ENCODE measurements around the gene DENND1A. TPM values are rescaled to one million over a fixed set of nuclear protein-coding genes. Genes with fewer than 3 reads are reported as not detected.
"Not testable (repeated sequence)": the region's sequence is repeated elsewhere in the genome, so short reads cannot be mapped to it uniquely, and the experiment has no call there.

Gene DENND1A
- total RNA-seq, 4 donors from 2014 or later = 37.1 to 55.3 (median 50.0) TPM

GRCh38 chr9:123335986-123336329 is 594.0 kb downstream of the DENND1A start:
- H3K27ac ChIP-seq = peak overlapping the region in 1 of 4 donors; percentile 38
- H3K4me3 ChIP-seq = no peak overlapping the region
- H3K27me3 ChIP-seq = no peaks in the 10 kb centered on the region
- no peaks in the 10 kb centered on the region for H3K36me3 ChIP-seq
- no peak for TF ChIP-seq POLR2A (IDR thresholded peaks at IDR 0.05)
- TF ChIP-seq, protein P1, sequence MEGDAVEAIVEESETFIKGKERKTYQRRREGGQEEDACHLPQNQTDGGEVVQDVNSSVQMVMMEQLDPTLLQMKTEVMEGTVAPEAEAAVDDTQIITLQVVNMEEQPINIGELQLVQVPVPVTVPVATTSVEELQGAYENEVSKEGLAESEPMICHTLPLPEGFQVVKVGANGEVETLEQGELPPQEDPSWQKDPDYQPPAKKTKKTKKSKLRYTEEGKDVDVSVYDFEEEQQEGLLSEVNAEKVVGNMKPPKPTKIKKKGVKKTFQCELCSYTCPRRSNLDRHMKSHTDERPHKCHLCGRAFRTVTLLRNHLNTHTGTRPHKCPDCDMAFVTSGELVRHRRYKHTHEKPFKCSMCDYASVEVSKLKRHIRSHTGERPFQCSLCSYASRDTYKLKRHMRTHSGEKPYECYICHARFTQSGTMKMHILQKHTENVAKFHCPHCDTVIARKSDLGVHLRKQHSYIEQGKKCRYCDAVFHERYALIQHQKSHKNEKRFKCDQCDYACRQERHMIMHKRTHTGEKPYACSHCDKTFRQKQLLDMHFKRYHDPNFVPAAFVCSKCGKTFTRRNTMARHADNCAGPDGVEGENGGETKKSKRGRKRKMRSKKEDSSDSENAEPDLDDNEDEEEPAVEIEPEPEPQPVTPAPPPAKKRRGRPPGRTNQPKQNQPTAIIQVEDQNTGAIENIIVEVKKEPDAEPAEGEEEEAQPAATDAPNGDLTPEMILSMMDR (IDR thresholded peaks at IDR 0.05) = no peak
- no peaks in the 10 kb centered on the region for H3K9me3 ChIP-seq
- DNase-seq = no peak
- H3K4me1 ChIP-seq = peaks cover 0 to 27% (median 12%) of the 10 kb centered on the region in 4 donors

DNA sequence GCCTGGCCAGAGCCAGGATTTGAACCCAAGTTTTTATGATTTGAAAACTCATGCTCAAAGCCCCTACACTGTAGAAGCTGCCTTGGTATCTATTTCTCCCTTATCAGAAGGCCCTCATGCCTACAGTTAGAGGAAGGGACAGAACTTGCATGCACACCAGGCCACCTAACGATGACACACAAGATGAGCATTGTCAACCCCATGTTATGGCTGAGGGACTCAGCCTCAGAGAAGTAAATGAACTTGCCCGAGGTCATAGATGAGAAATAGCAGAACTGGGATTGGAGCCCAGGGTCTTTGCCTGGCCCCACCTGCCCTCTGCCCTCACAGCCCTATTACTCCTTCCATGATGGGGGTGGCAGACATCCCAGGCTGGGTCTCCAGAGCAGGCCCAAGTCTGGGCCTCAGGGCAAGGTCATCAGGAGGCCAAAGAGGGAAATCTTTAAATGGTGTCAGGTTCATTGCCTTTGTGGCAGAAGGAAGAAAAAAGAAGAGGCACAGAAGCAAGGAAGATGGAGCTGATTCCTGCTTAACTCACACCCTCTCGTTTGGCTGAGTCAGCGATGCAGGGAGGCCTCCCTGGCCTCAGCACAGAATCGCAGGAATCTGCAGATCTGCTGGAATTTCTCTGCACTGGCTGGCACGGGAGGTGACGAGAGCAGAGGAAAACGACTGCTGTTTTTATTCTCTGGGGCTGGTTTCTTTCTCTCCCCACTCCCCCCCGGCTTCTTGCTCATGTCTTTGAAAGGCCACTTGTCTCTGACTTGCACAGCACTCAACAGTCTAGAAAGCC is 594.5 kb downstream of the DENND1A start:
- Histone ChIP-seq H3K4me3 (no peak overlapping the region), H3K9me3 (no peaks in the 10 kb centered on the region), H3K27ac (peak overlapping the region in 1 of 4 donors; percentile 20), H3K4me1 (peaks cover 0 to 21% (median 8%) of the 10 kb centered on the region in 4 donors), H3K36me3 (no peaks in the 10 kb centered on the region), H3K27me3 (no peaks in the 10 kb centered on the region)
- TF ChIP-seq POLR2A (IDR thresholded peaks at IDR 0.05) = no peak
- TF ChIP-seq, protein P1 (IDR thresholded peaks at IDR 0.05) = no peak
- no peak for DNase-seq

GRCh38 chr9:123334639-123335038 is 595.3 kb downstream of the DENND1A start:
- Histone ChIP-seq H3K4me3 (no peak overlapping the region), H3K36me3 (no peaks in the 10 kb centered on the region), H3K4me1 (peaks cover 0 to 14% (median under 1%) of the 10 kb centered on the region in 4 donors), H3K27me3 (no peaks in the 10 kb centered on the region), H3K27ac (no peak overlapping the region), H3K9me3 (no peaks in the 10 kb centered on the region)
- DNase-seq = no peak
- TF ChIP-seq, protein P1 (IDR thresholded peaks at IDR 0.05) = no peak
- TF ChIP-seq POLR2A (IDR thresholded peaks at IDR 0.05) = no peak

DNA sequence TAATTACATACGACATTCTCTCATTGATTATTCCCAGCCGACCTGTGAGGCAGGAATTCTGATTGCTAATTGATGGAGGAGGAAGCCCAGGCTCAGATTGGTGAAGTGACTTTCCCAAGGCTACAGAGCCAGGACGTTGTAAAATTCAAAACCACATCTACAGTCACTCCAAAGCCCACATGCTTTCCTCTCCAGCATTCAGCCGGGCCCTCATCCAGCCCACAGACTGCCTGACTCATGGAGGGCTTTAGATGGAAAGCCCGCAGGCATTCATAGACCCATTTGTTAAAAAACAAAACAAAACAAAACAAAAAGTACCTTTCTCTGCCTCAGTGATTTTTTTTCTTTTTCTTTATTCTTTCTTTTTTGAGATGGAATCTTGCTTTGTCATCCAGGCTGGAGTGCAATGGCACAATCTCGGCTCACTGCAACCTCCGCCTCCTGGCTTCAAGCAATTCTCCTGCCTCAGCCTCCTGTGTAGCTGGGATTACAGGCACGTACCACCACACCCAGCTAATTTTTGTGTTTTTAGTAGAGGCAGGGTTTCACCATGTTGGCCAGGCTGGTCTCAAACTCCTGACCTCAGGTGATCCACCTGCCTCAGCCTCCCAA is 596.8 kb downstream of the DENND1A start:
- not testable (repeated sequence) for DNase-seq, H3K36me3 ChIP-seq, H3K9me3 ChIP-seq, H3K4me1 ChIP-seq, H3K4me3 ChIP-seq, H3K27ac ChIP-seq, H3K27me3 ChIP-seq

DNA sequence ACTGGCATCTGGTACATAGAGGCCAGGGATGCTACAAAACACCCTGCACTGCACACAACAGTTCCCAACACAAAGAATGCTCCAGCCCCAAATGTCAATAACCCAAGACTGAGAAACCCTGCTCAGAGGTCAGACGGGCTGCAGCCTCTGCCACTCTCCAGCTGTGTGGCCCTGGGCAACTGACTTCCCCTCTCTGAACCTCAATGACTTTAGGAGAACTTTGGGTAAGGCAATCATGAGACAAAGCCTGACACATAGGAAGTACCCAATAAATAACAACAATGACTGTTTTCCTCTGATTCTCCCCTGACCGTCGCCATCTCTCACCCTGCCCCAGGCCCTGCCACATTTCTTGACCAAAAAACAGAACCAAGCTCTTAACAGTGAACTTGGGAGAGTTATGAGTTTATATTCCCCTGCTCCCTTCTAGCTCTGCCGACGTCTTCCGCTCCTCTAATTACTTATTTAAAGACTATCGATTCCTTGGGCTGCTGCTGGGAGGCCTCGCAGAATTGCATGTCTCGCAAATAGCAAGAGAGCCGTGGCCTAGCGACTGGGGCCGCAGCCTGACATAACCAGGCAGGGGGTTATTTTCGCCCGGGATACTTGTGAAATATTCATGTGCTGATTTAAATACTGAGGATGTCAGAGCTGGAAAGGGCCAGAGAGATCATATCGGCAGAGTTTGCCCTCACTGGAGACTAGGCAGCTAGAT is 598.4 kb downstream of the DENND1A start:
- H3K4me3 ChIP-seq = no peak overlapping the region

More for the DNA sequence above, 598.4 kb downstream of the DENND1A start:
- no peak for DNase-seq
- TF ChIP-seq POLR2A (IDR thresholded peaks at IDR 0.05) = no peak
- TF ChIP-seq, protein P1 (IDR thresholded peaks at IDR 0.05) = no peak
- no peaks in the 10 kb centered on the region for H3K36me3 ChIP-seq
- no peaks in the 10 kb centered on the region for H3K9me3 ChIP-seq
- no peaks in the 10 kb centered on the region for H3K4me1 ChIP-seq
- no peak overlapping the region for H3K27ac ChIP-seq
- no peaks in the 10 kb centered on the region for H3K27me3 ChIP-seq

Small RNAs within 50 kb of the gene (small RNA-seq; reads per million reads assigned to genes)
- gene MIR601 (0 reads per million in 2 donors), gene MIR7150 (0 reads per million in 2 donors)

Other genes with a start within 250 kb of the DENND1A start
- not detected for gene LHX2, start 81.6 kb upstream of the DENND1A start, total RNA-seq